Measurements from ENCODE around the gene DPP6.

DPP6 gene

GRCh38 chr7:154638286-154638685 lies 586.1 kb downstream of the DPP6 start:
- no peak for TF ChIP-seq SPI1 (IDR thresholded peaks at IDR 0.05; ENCODE audit: low read depth, low read length)
- no peak for TF ChIP-seq POLR2AphosphoS5 (IDR thresholded peaks at IDR 0.05; ENCODE audit: low read depth, low read length)
- no peak for TF ChIP-seq POLR2A (IDR thresholded peaks at IDR 0.05; ENCODE audit: low read depth, low read length)
- no peak for TF ChIP-seq POU2F2 (IDR thresholded peaks at IDR 0.05; ENCODE audit: low read depth, low read length)
- no peak for TF ChIP-seq PAX5 (IDR thresholded peaks at IDR 0.05; ENCODE audit: insufficient read depth, low read length, severe bottlenecking)
- TF ChIP-seq TAF1 (IDR thresholded peaks at IDR 0.05; ENCODE audit: low read depth, low read length), result no peak
- no peak for FAIRE-seq
- DNase-seq (ENCODE audit: insufficient read length, low spot score), result no peak

GRCh38 chr7:154640266-154640865 lies 588.2 kb downstream of the DPP6 start:
- FAIRE-seq (no peak), DNase-seq (ENCODE audit: insufficient read length, low spot score) (no peak)
- TF ChIP-seq POLR2AphosphoS5 (IDR thresholded peaks at IDR 0.05; ENCODE audit: low read depth, low read length) (no peak), TAF1 (IDR thresholded peaks at IDR 0.05; ENCODE audit: low read depth, low read length) (no peak), PAX5 (IDR thresholded peaks at IDR 0.05; ENCODE audit: insufficient read depth, low read length, severe bottlenecking) (no peak), POLR2A (IDR thresholded peaks at IDR 0.05; ENCODE audit: low read depth, low read length) (no peak), POU2F2 (IDR thresholded peaks at IDR 0.05; ENCODE audit: low read depth, low read length) (no peak), SPI1 (IDR thresholded peaks at IDR 0.05; ENCODE audit: low read depth, low read length) (no peak)

- FAIRE-seq (no peak), DNase-seq (ENCODE audit: insufficient read length, low spot score) (no peak)
- TF ChIP-seq POLR2A (IDR thresholded peaks at IDR 0.05; ENCODE audit: low read depth, low read length), result no peak
- TF ChIP-seq PAX5 (IDR thresholded peaks at IDR 0.05; ENCODE audit: insufficient read depth, low read length, severe bottlenecking), result no peak
- no peak for TF ChIP-seq TAF1 (IDR thresholded peaks at IDR 0.05; ENCODE audit: low read depth, low read length)
- TF ChIP-seq POLR2AphosphoS5 (IDR thresholded peaks at IDR 0.05; ENCODE audit: low read depth, low read length), result no peak
- no peak for TF ChIP-seq POU2F2 (IDR thresholded peaks at IDR 0.05; ENCODE audit: low read depth, low read length)
- no peak for TF ChIP-seq SPI1 (IDR thresholded peaks at IDR 0.05; ENCODE audit: low read depth, low read length)
These were observed 588.7 kb downstream of the DPP6 start for GRCh38 chr7:154640917-154641316.

GRCh38 chr7:154644366-154644765 lies 592.2 kb downstream of the DPP6 start:
- no peak for FAIRE-seq
- no peak for DNase-seq (ENCODE audit: insufficient read length, low spot score)
- TF ChIP-seq POLR2AphosphoS5 (IDR thresholded peaks at IDR 0.05; ENCODE audit: low read depth, low read length) (no peak), POLR2A (IDR thresholded peaks at IDR 0.05; ENCODE audit: low read depth, low read length) (no peak), PAX5 (IDR thresholded peaks at IDR 0.05; ENCODE audit: insufficient read depth, low read length, severe bottlenecking) (no peak), TAF1 (IDR thresholded peaks at IDR 0.05; ENCODE audit: low read depth, low read length) (no peak), POU2F2 (IDR thresholded peaks at IDR 0.05; ENCODE audit: low read depth, low read length) (no peak), SPI1 (IDR thresholded peaks at IDR 0.05; ENCODE audit: low read depth, low read length) (no peak)

- no peak for TF ChIP-seq PAX5 (IDR thresholded peaks at IDR 0.05; ENCODE audit: insufficient read depth, low read length, severe bottlenecking)
- no peak for DNase-seq (ENCODE audit: insufficient read length, low spot score)
- FAIRE-seq, result no peak
These were observed 594.2 kb downstream of the DPP6 start for GRCh38 chr7:154646126-154647013.

GRCh38 chr7:154647625-154648024 lies 595.4 kb downstream of the DPP6 start:
- TF ChIP-seq POU2F2 (IDR thresholded peaks at IDR 0.05; ENCODE audit: low read depth, low read length), result no peak
- TF ChIP-seq POLR2AphosphoS5 (IDR thresholded peaks at IDR 0.05; ENCODE audit: low read depth, low read length), result no peak
- no peak for TF ChIP-seq PAX5 (IDR thresholded peaks at IDR 0.05; ENCODE audit: insufficient read depth, low read length, severe bottlenecking)
- TF ChIP-seq POLR2A (IDR thresholded peaks at IDR 0.05; ENCODE audit: low read depth, low read length), result no peak
- DNase-seq (ENCODE audit: insufficient read length, low spot score), result no peak
- FAIRE-seq, result no peak

- DNase-seq (ENCODE audit: insufficient read length, low spot score) (no peak), FAIRE-seq (no peak)
- TF ChIP-seq PAX5 (IDR thresholded peaks at IDR 0.05; ENCODE audit: insufficient read depth, low read length, severe bottlenecking) (no peak), TAF1 (IDR thresholded peaks at IDR 0.05; ENCODE audit: low read depth, low read length) (no peak), POLR2AphosphoS5 (IDR thresholded peaks at IDR 0.05; ENCODE audit: low read depth, low read length) (no peak), SPI1 (IDR thresholded peaks at IDR 0.05; ENCODE audit: low read depth, low read length) (no peak)
These were observed 596.8 kb downstream of the DPP6 start for GRCh38 chr7:154649015-154649414.

GRCh38 chr7:154649434-154649833 lies 597.2 kb downstream of the DPP6 start:
- TF ChIP-seq POLR2AphosphoS5 (IDR thresholded peaks at IDR 0.05; ENCODE audit: low read depth, low read length) (no peak), SPI1 (IDR thresholded peaks at IDR 0.05; ENCODE audit: low read depth, low read length) (no peak), TAF1 (IDR thresholded peaks at IDR 0.05; ENCODE audit: low read depth, low read length) (no peak), PAX5 (IDR thresholded peaks at IDR 0.05; ENCODE audit: insufficient read depth, low read length, severe bottlenecking) (no peak), POLR2A (IDR thresholded peaks at IDR 0.05; ENCODE audit: low read depth, low read length) (no peak), POU2F2 (IDR thresholded peaks at IDR 0.05; ENCODE audit: low read depth, low read length) (no peak)
- DNase-seq (ENCODE audit: insufficient read length, low spot score) (no peak), FAIRE-seq (no peak)

- DNase-seq (ENCODE audit: insufficient read length, low spot score) (no peak), FAIRE-seq (no peak)
- TF ChIP-seq TAF1 (IDR thresholded peaks at IDR 0.05; ENCODE audit: low read depth, low read length) (no peak), POLR2A (IDR thresholded peaks at IDR 0.05; ENCODE audit: low read depth, low read length) (no peak), SPI1 (IDR thresholded peaks at IDR 0.05; ENCODE audit: low read depth, low read length) (no peak), POLR2AphosphoS5 (IDR thresholded peaks at IDR 0.05; ENCODE audit: low read depth, low read length) (no peak)
These were observed 598.1 kb downstream of the DPP6 start for GRCh38 chr7:154650275-154650674.

- TF ChIP-seq POLR2A (IDR thresholded peaks at IDR 0.05; ENCODE audit: low read depth, low read length) (no peak), TAF1 (IDR thresholded peaks at IDR 0.05; ENCODE audit: low read depth, low read length) (no peak)
- FAIRE-seq (no peak), DNase-seq (ENCODE audit: insufficient read length, low spot score) (no peak)
These were observed 599.3 kb downstream of the DPP6 start for GRCh38 chr7:154651501-154651900.
